GM12892 (cell line): Measurements from ENCODE around the gene SYNE1.

Experiments
- POLR2A ChIP-seq: IDR thresholded peaks from 2 replicates; pipeline ENCODE4 v1.6.1; 2011; ENCODE audit warnings: low read depth, low read length, control low read depth
- POLR2AphosphoS5 ChIP-seq: IDR thresholded peaks from 2 replicates; pipeline ENCODE4 v1.6.1; 2011; ENCODE audit warnings: low read depth, low read length, control low read depth
- TAF1 ChIP-seq: IDR thresholded peaks from 2 replicates; pipeline ENCODE4 v1.6.1; 2011; ENCODE audit warnings: low read depth, mild to moderate bottlenecking, control low read depth, low read length, borderline replicate concordance

DNA sequence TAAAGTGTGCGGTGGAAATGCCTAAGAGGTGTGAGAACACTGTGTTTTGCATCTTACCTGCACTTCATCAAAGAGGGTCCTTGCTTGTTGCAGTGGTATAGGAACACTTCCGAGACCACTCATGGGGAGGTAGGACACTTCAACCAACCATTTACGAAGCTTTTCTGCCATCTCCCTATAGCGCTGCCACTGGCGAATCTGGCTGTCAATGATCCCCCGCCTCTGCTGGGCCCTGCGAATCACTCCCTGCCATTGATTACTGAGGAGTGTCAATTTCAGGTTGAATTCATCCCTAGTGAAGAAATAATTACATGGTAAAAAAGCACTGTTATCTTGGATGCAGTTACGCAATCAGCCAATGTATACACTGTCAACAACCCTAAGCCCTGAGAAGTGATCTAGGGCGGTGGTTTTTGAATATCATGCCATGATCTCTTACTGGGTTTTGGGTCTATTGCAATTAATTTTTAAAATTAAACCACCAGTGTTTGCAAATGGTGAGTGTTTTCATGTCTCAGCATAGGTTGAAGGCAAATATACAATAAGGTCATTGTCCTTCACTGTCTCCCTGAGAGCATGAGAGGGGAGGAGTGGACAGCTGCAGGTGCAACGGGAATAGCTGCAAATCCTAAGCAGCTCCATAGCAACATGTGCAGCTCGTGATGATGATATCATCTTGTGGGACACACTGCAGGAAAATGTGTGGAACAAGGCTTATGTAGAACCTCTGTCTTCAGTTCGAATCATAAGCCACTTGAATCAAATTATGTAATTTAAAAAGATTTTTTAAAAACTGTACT lies 429.0 kb downstream of the SYNE1 start:
- no peak for TF ChIP-seq POLR2A
- no peak for TF ChIP-seq TAF1
- no peak for TF ChIP-seq POLR2AphosphoS5
